GM19239 (cell line): ENCODE measurements around the gene MLLT10.
A peak's percentile ranks its signal among the peaks of the same experiment; 100 is the strongest.
"Not testable (repeated sequence)": the region's sequence is repeated elsewhere in the genome, so short reads cannot be mapped to it uniquely, and the experiment has no call there.

ENCODE experiments used
- DNase-seq: peaks from one replicate; pipeline ENCODE4 v3.0.0; 2011; ENCODE audit warnings: low spot score; ENCODE audit not compliant: insufficient read length
- FAIRE-seq: peaks from 2 replicates; lab custom pipeline; 2011; peaks lifted over from hg19 to GRCh38; lab: Jason Lieb, UNC

MLLT10 gene

GRCh38 chr10:21675157-21675796 is 141.2 kb downstream of the MLLT10 start:
- DNase-seq (no peak), FAIRE-seq (peak; percentile 80)

- FAIRE-seq, result no peak
- no peak for DNase-seq
These were observed 143.5 kb downstream of the MLLT10 start for GRCh38 chr10:21677551-21677950.

- FAIRE-seq, result no peak
- DNase-seq, result no peak
These were observed 147.1 kb downstream of the MLLT10 start for GRCh38 chr10:21681156-21681555.

- no peak for FAIRE-seq
- DNase-seq, result no peak
These were observed 153.4 kb downstream of the MLLT10 start for GRCh38 chr10:21687266-21688008.

- DNase-seq (no peak), FAIRE-seq (no peak)
These were observed 153.9 kb downstream of the MLLT10 start for GRCh38 chr10:21688009-21688332.

- no peak for DNase-seq
- no peak for FAIRE-seq
These were observed 154.8 kb downstream of the MLLT10 start for GRCh38 chr10:21688870-21689269.

GRCh38 chr10:21689881-21690280 is 155.8 kb downstream of the MLLT10 start:
- DNase-seq (no peak), FAIRE-seq (peak; percentile 76)

- no peak for FAIRE-seq
- DNase-seq, result no peak
These were observed 158.9 kb downstream of the MLLT10 start for GRCh38 chr10:21692916-21693315.

- peak; percentile 8 for FAIRE-seq
These were observed 159.4 kb downstream of the MLLT10 start for GRCh38 chr10:21693418-21693817.

GRCh38 chr10:21694631-21695030 is 160.6 kb downstream of the MLLT10 start:
- no peak for FAIRE-seq
- DNase-seq, result no peak

More at GRCh38 chr10:21693418-21693817, 159.4 kb downstream of the MLLT10 start:
- DNase-seq, result no peak

GRCh38 chr10:21696302-21696701 is 162.3 kb downstream of the MLLT10 start:
- FAIRE-seq, result no peak
- no peak for DNase-seq

GRCh38 chr10:21699575-21699974 is 165.5 kb downstream of the MLLT10 start:
- no peak for DNase-seq
- no peak for FAIRE-seq

GRCh38 chr10:21700474-21700873 is 166.4 kb downstream of the MLLT10 start:
- no peak for FAIRE-seq

GRCh38 chr10:21702633-21703111 is 168.6 kb downstream of the MLLT10 start:
- FAIRE-seq, result peak; percentile 88
- DNase-seq, result peak; percentile 8

More at GRCh38 chr10:21700474-21700873, 166.4 kb downstream of the MLLT10 start:
- DNase-seq, result no peak

GRCh38 chr10:21705142-21705827 is 171.3 kb downstream of the MLLT10 start:
- FAIRE-seq, result no peak
- no peak for DNase-seq

GRCh38 chr10:21705828-21706176 is 171.8 kb downstream of the MLLT10 start:
- no peak for DNase-seq
- FAIRE-seq, result no peak

GRCh38 chr10:21707498-21707897 is 173.5 kb downstream of the MLLT10 start:
- FAIRE-seq (no peak), DNase-seq (no peak)

GRCh38 chr10:21712975-21713374 is 178.9 kb downstream of the MLLT10 start:
- DNase-seq, result no peak
- no peak for FAIRE-seq

- FAIRE-seq, result no peak
- DNase-seq, result no peak
These were observed 181.6 kb downstream of the MLLT10 start for GRCh38 chr10:21715531-21716195.

- DNase-seq, FAIRE-seq: not testable (repeated sequence)
These were observed 183.5 kb downstream of the MLLT10 start for GRCh38 chr10:21717437-21718054.
